ENCODE measurements around the gene AOC3.

GRCh38 chr17:42898147-42898811 is 47.3 kb downstream of the AOC3 start:
- TF ChIP-seq, protein P1, sequence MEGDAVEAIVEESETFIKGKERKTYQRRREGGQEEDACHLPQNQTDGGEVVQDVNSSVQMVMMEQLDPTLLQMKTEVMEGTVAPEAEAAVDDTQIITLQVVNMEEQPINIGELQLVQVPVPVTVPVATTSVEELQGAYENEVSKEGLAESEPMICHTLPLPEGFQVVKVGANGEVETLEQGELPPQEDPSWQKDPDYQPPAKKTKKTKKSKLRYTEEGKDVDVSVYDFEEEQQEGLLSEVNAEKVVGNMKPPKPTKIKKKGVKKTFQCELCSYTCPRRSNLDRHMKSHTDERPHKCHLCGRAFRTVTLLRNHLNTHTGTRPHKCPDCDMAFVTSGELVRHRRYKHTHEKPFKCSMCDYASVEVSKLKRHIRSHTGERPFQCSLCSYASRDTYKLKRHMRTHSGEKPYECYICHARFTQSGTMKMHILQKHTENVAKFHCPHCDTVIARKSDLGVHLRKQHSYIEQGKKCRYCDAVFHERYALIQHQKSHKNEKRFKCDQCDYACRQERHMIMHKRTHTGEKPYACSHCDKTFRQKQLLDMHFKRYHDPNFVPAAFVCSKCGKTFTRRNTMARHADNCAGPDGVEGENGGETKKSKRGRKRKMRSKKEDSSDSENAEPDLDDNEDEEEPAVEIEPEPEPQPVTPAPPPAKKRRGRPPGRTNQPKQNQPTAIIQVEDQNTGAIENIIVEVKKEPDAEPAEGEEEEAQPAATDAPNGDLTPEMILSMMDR (optimal IDR thresholded peaks at IDR 0.05 in 1 of 3, IDR thresholded peaks at IDR 0.05 in 1 of 3, conservative IDR thresholded peaks at IDR 0.05 in 1 of 3; ENCODE audit: extremely low read depth in 1 of 3, insufficient read depth in 2 of 3, low read length in 3 of 3) = no peak
- TF ChIP-seq EZH2 (IDR thresholded peaks at IDR 0.05; ENCODE audit: low read length) = no peak

All from keratinocyte (primary cell).